NCI-H510A treated with DMSO at 0.1 percent for 48 hours (cell line): ENCODE results near the gene POLR3A.
"Not testable (repeated sequence)": the region's sequence is repeated elsewhere in the genome, so short reads cannot be mapped to it uniquely, and the experiment has no call there.

Source experiments
- DNase-seq: peaks from one replicate; lab custom pipeline; 2025; lab: John Stamatoyannopoulos, UW

POLR3A gene

GRCh38 chr10:78019264-78019663 is 10.1 kb downstream of the POLR3A start:
- no peak for DNase-seq

- no peak for DNase-seq
Measured at GRCh38 chr10:78017856-78018255, 11.5 kb downstream of the POLR3A start.

- no peak for DNase-seq
Measured at GRCh38 chr10:78015546-78015945, 13.8 kb downstream of the POLR3A start.

- no peak for DNase-seq
Measured at GRCh38 chr10:78013564-78013963, 15.8 kb downstream of the POLR3A start.

- no peak for DNase-seq
Measured at GRCh38 chr10:78011065-78011464, 18.2 kb downstream of the POLR3A start.

GRCh38 chr10:78010278-78010677 is 19.0 kb downstream of the POLR3A start:
- no peak for DNase-seq

GRCh38 chr10:78009662-78010061 is 19.7 kb downstream of the POLR3A start:
- no peak for DNase-seq

GRCh38 chr10:78007172-78007571 is 22.1 kb downstream of the POLR3A start:
- DNase-seq, result no peak

- no peak for DNase-seq
Measured at GRCh38 chr10:78004215-78005026, 24.9 kb downstream of the POLR3A start.

GRCh38 chr10:78002541-78003288 is 26.6 kb downstream of the POLR3A start:
- no peak for DNase-seq

GRCh38 chr10:78000956-78001472 is 28.3 kb downstream of the POLR3A start:
- DNase-seq, result no peak

GRCh38 chr10:78000206-78000605 is 29.1 kb downstream of the POLR3A start:
- DNase-seq, result no peak

GRCh38 chr10:77998780-77999179 is 30.5 kb downstream of the POLR3A start:
- DNase-seq, result not testable (repeated sequence)

- no peak for DNase-seq
Measured at GRCh38 chr10:77993620-77994019, 35.7 kb downstream of the POLR3A start.

- DNase-seq, result no peak
Measured at GRCh38 chr10:77989081-77989724, 40.1 kb downstream of the POLR3A start.

GRCh38 chr10:77987671-77988255 is 41.6 kb downstream of the POLR3A start:
- DNase-seq, result no peak

- no peak for DNase-seq
Measured at GRCh38 chr10:77984986-77985385, 44.3 kb downstream of the POLR3A start.

GRCh38 chr10:77983384-77984341 is 45.7 kb downstream of the POLR3A start:
- no peak for DNase-seq

- no peak for DNase-seq
Measured at GRCh38 chr10:77981281-77981680, 48.0 kb downstream of the POLR3A start.

- DNase-seq, result no peak
Measured at GRCh38 chr10:77979221-77979620, 50.1 kb downstream of the POLR3A start.

- no peak for DNase-seq
Measured at GRCh38 chr10:77978360-77978759, 51.0 kb downstream of the POLR3A start.
